ENCODE results near the gene DNAJB6. TPM values are rescaled to one million over a fixed set of nuclear protein-coding genes. Genes with fewer than 3 reads are reported as not detected.

The DNAJB6 gene
- polyA plus RNA-seq, 3 donors, result 66.6 to 117 (median 116) TPM

- intact Hi-C loops (cut with micrococcal nuclease), result no loop called here
- Histone ChIP-seq H3K36me3 (replicated peaks in 1 of 2; ENCODE audit: control insufficient read depth in 1 of 2, insufficient read depth in 2 of 2, low read length in 2 of 2) (peaks cover 3 to 6% of the 10 kb centered on the region in 2 donors), H3K27me3 (ENCODE audit: control insufficient read depth in 2 of 2, insufficient read depth in 2 of 2, low read length in 2 of 2) (no peaks in the 10 kb centered on the region), H3K27ac (ENCODE audit: low read depth in 1 of 2, low read length in 2 of 2) (no peak overlapping the region), H3K4me2 (replicated peaks; ENCODE audit: extremely low read depth, low read length, poor library complexity, severe bottlenecking) (no peak overlapping the region), H4K20me1 (ENCODE audit: insufficient read depth, low read length) (no peaks in the 10 kb centered on the region), H3K9ac (ENCODE audit: insufficient read depth, low read length, poor library complexity, severe bottlenecking) (no peak overlapping the region), H3K9me3 (replicated peaks in 1 of 2; ENCODE audit: control insufficient read depth in 1 of 2, insufficient read depth in 1 of 2, low read length in 2 of 2) (no peaks in the 10 kb centered on the region), H3K79me2 (ENCODE audit: insufficient read depth, low read length) (no peaks in the 10 kb centered on the region), H2AFZ (ENCODE audit: insufficient read depth, low read depth, low read length, poor library complexity, severe bottlenecking) (no peak overlapping the region), H3K4me1 (ENCODE audit: control insufficient read depth in 1 of 2, insufficient read depth in 2 of 2, low read length in 2 of 2) (no peaks in the 10 kb centered on the region), H3K4me3 (replicated peaks in 1 of 3; ENCODE audit: low read depth in 2 of 3, low read length in 3 of 3) (no peak overlapping the region)
- Mint-ChIP-seq H3K4me1 (no peaks in the 10 kb centered on the region), H3K36me3 (peaks cover 2 to 8% of the 10 kb centered on the region in 2 donors), H3K27ac (no peak overlapping the region), H3K4me3 (no peak overlapping the region), H3K27me3 (ENCODE audit: low read depth in 3 of 3) (peaks cover 0 to 1% (median 0%) of the 10 kb centered on the region in 3 donors), H3K9me3 (no peaks in the 10 kb centered on the region)
- WGBS (ENCODE audit: insufficient coverage), result 83% methylated on average over 12 of the region's 12 CpGs
- TF ChIP-seq CTCF (IDR thresholded peaks at IDR 0.05), result no peak
- no peak for DNase-seq
Measured at GRCh38 chr7:157423348-157423747, 86.5 kb downstream of the DNAJB6 start.

GRCh38 chr7:157423886-157424565 lies 87.2 kb downstream of the DNAJB6 start:
- no peak overlapping the region for H2AFZ ChIP-seq (ENCODE audit: insufficient read depth, low read depth, low read length, poor library complexity, severe bottlenecking)
- DNase-seq, result no peak
- no peak overlapping the region for H3K27ac Mint-ChIP-seq
- no peak overlapping the region for H3K4me3 Mint-ChIP-seq
- H3K36me3 Mint-ChIP-seq, result peaks cover 0 to 5% of the 10 kb centered on the region in 2 donors
- no peak overlapping the region for H3K4me2 ChIP-seq (replicated peaks; ENCODE audit: extremely low read depth, low read length, poor library complexity, severe bottlenecking)
- H3K27me3 Mint-ChIP-seq (ENCODE audit: low read depth in 3 of 3), result peaks cover 0 to 1% (median 0%) of the 10 kb centered on the region in 3 donors
- H3K27me3 ChIP-seq (ENCODE audit: control insufficient read depth in 2 of 2, insufficient read depth in 2 of 2, low read length in 2 of 2), result no peaks in the 10 kb centered on the region
- peaks cover 0 to 2% of the 10 kb centered on the region in 2 donors for H3K36me3 ChIP-seq (replicated peaks in 1 of 2; ENCODE audit: control insufficient read depth in 1 of 2, insufficient read depth in 2 of 2, low read length in 2 of 2)
- H3K4me3 ChIP-seq (replicated peaks in 1 of 3; ENCODE audit: low read depth in 2 of 3, low read length in 3 of 3), result no peak overlapping the region
- H3K79me2 ChIP-seq (ENCODE audit: insufficient read depth, low read length), result no peaks in the 10 kb centered on the region
- no peaks in the 10 kb centered on the region for H3K4me1 ChIP-seq (ENCODE audit: control insufficient read depth in 1 of 2, insufficient read depth in 2 of 2, low read length in 2 of 2)
- H4K20me1 ChIP-seq (ENCODE audit: insufficient read depth, low read length), result no peaks in the 10 kb centered on the region
- no peak overlapping the region for H3K9ac ChIP-seq (ENCODE audit: insufficient read depth, low read length, poor library complexity, severe bottlenecking)
- 90% methylated on average over 31 of the region's 31 CpGs for WGBS (ENCODE audit: insufficient coverage)
- H3K9me3 Mint-ChIP-seq, result no peaks in the 10 kb centered on the region
- TF ChIP-seq CTCF (IDR thresholded peaks at IDR 0.05), result no peak
- no peaks in the 10 kb centered on the region for H3K9me3 ChIP-seq (replicated peaks in 1 of 2; ENCODE audit: control insufficient read depth in 1 of 2, insufficient read depth in 1 of 2, low read length in 2 of 2)
- no peak overlapping the region for H3K27ac ChIP-seq (ENCODE audit: low read depth in 1 of 2, low read length in 2 of 2)
- intact Hi-C loops (cut with micrococcal nuclease), result no loop called here
- H3K4me1 Mint-ChIP-seq, result no peaks in the 10 kb centered on the region
